OCI-LY1 (cell line): Measurements from ENCODE around the gene PXDC1.

Experiments used
- H2AFZ ChIP-seq: fragments of 200-600 bp; sonication (generic), shearing (Covaris generic); 2 replicates; pipeline ENCODE4 v1.6.0; 2014; ENCODE audit warnings: antibody characterized with exemption, mild to moderate bottlenecking, low read length
- H3F3A ChIP-seq: fragments of 200-600 bp; sonication (generic), shearing (Covaris generic); 2 replicates; pipeline ENCODE4 v1.6.0; 2014; ENCODE audit warnings: mild to moderate bottlenecking, antibody characterized with exemption, low read length, moderate library complexity; ENCODE audit not compliant: insufficient read depth
- H3K27ac ChIP-seq: fragments of 200-600 bp; sonication (generic); 2 replicates; pipeline ENCODE4 v1.5.1; 2014; ENCODE audit warnings: low read length, mixed run types, mild to moderate bottlenecking, low read depth; ENCODE audit not compliant: poor library complexity, severe bottlenecking
- H3K27me3 ChIP-seq: fragments of 200-600 bp; sonication (generic); 2 replicates; pipeline ENCODE4 v1.6.0; 2014; ENCODE audit warnings: antibody characterized with exemption, mild to moderate bottlenecking, low read length, moderate library complexity; ENCODE audit not compliant: insufficient read depth
- H3K36me3 ChIP-seq: fragments of 200-600 bp; sonication (generic); 2 replicates; pipeline ENCODE4 v1.6.1; 2014; ENCODE audit warnings: mild to moderate bottlenecking, antibody characterized with exemption, low read length, moderate library complexity, mixed read lengths; ENCODE audit not compliant: insufficient read depth
- H3K4me1 ChIP-seq: fragments of 200-600 bp; sonication (generic); 2 replicates; pipeline ENCODE4 v1.5.1; 2014; ENCODE audit warnings: mild to moderate bottlenecking, low read length, moderate library complexity; ENCODE audit not compliant: insufficient read depth, severe bottlenecking
- H3K4me2 ChIP-seq: fragments of 200-600 bp; sonication (generic), shearing (Covaris generic); 2 replicates; pipeline ENCODE4 v1.6.1; 2014; ENCODE audit warnings: low read length
- H3K4me3 ChIP-seq: fragments of 200-600 bp; sonication (generic); 2 replicates; pipeline ENCODE4 v1.5.1; 2014; ENCODE audit warnings: low read length, low read depth, mild to moderate bottlenecking, mixed read lengths; ENCODE audit not compliant: poor library complexity, severe bottlenecking
- H3K79me2 ChIP-seq: fragments of 200-600 bp; shearing (Covaris generic); 2 replicates; pipeline ENCODE4 v1.6.1; 2016; ENCODE audit warnings: mixed run types, low read length, mixed read lengths; ENCODE audit not compliant: insufficient read depth
- H3K9ac ChIP-seq: fragments of 200-600 bp; sonication (generic), shearing (Covaris generic); 2 replicates; pipeline ENCODE4 v1.6.1; 2014; ENCODE audit warnings: mild to moderate bottlenecking, low read length, mixed read lengths
- H3K9me2 ChIP-seq: fragments of 200-600 bp; sonication (generic), shearing (Covaris generic); 2 replicates; pipeline ENCODE4 v1.6.1; 2014; ENCODE audit warnings: low read depth, mild to moderate bottlenecking, low read length, mixed read lengths
- H3K9me3 ChIP-seq: fragments of 200-600 bp; shearing (Covaris generic); 2 replicates; pipeline ENCODE4 v1.6.1; 2014; ENCODE audit warnings: low read length, mixed read lengths
- H4K20me1 ChIP-seq: fragments of 200-600 bp; sonication (generic), shearing (Covaris generic); 2 replicates; pipeline ENCODE4 v1.6.0; 2016; ENCODE audit warnings: mild to moderate bottlenecking, low read length; ENCODE audit not compliant: insufficient read depth
- CTCF ChIP-seq: fragments of 200-600 bp; sonication (generic), shearing (Covaris generic); IDR thresholded peaks from 2 replicates; pipeline ENCODE4 v1.5.1; 2017; ENCODE audit warnings: mild to moderate bottlenecking, antibody characterized with exemption, low read length, moderate library complexity, mixed read lengths
- EZH2 ChIP-seq: fragments of 200-600 bp; sonication (generic), shearing (Covaris generic); IDR thresholded peaks from 2 replicates; pipeline ENCODE4 v1.8.0; 2017; ENCODE audit warnings: borderline replicate concordance, mixed run types, mild to moderate bottlenecking, antibody characterized with exemption, low read length, moderate library complexity, mixed read lengths

Gene PXDC1

GRCh38 chr6:3784885-3785744 lies 33.6 kb upstream of the PXDC1 start:
- H3K9me3 ChIP-seq, result no peaks in the 10 kb centered on the region
- H3K79me2 ChIP-seq, result no peaks in the 10 kb centered on the region
- no peaks in the 10 kb centered on the region for H3K4me1 ChIP-seq
- no peaks in the 10 kb centered on the region for H3K36me3 ChIP-seq
- TF ChIP-seq EZH2 (no peak), CTCF (no peak)
- no peaks in the 10 kb centered on the region for H4K20me1 ChIP-seq
- no peak overlapping the region for H3K4me3 ChIP-seq
- no peaks in the 10 kb centered on the region for H3F3A ChIP-seq
- no peaks in the 10 kb centered on the region for H3K9me2 ChIP-seq
- no peak overlapping the region for H3K27ac ChIP-seq
- peaks cover 6% of the 10 kb centered on the region; the same call in 1 of the 2 replicates for H3K27me3 ChIP-seq
- H3K4me2 ChIP-seq, result no peak overlapping the region
- no peak overlapping the region for H2AFZ ChIP-seq
- no peak overlapping the region for H3K9ac ChIP-seq

- Histone ChIP-seq H3K4me2 (no peak overlapping the region), H3K9me2 (no peaks in the 10 kb centered on the region), H4K20me1 (no peaks in the 10 kb centered on the region), H3F3A (no peaks in the 10 kb centered on the region), H3K27me3 (peaks cover 6% of the 10 kb centered on the region; the same call in 1 of the 2 replicates), H3K9me3 (no peaks in the 10 kb centered on the region), H3K9ac (no peak overlapping the region), H3K4me1 (no peaks in the 10 kb centered on the region), H3K36me3 (no peaks in the 10 kb centered on the region), H3K4me3 (no peak overlapping the region), H2AFZ (no peak overlapping the region), H3K79me2 (no peaks in the 10 kb centered on the region), H3K27ac (no peak overlapping the region)
- TF ChIP-seq EZH2 (no peak), CTCF (no peak)
Measured at GRCh38 chr6:3784423-3784822, 32.9 kb upstream of the PXDC1 start.

- no peak overlapping the region for H2AFZ ChIP-seq
- H3F3A ChIP-seq, result no peaks in the 10 kb centered on the region
Measured at GRCh38 chr6:3782876-3783832, 31.6 kb upstream of the PXDC1 start.

More at GRCh38 chr6:3782876-3783832, 31.6 kb upstream of the PXDC1 start:
- Histone ChIP-seq H3K9me2 (no peaks in the 10 kb centered on the region), H3K27me3 (peaks cover 6% of the 10 kb centered on the region; the same call in 1 of the 2 replicates), H3K4me1 (no peaks in the 10 kb centered on the region), H3K9me3 (no peaks in the 10 kb centered on the region), H3K36me3 (no peaks in the 10 kb centered on the region), H3K27ac (no peak overlapping the region), H3K4me3 (no peak overlapping the region), H3K4me2 (no peak overlapping the region), H3K9ac (no peak overlapping the region), H3K79me2 (no peaks in the 10 kb centered on the region), H4K20me1 (no peaks in the 10 kb centered on the region)
- TF ChIP-seq CTCF (no peak), EZH2 (no peak)
